ENCODE results near the gene RAB5A. TPM values are rescaled to one million over a fixed set of nuclear protein-coding genes. Genes with fewer than 3 reads are reported as not detected.

The RAB5A gene
- total and polyA plus RNA-seq, 2 donors from 2014 or later, result 27.6 to 76.9 TPM

DNA sequence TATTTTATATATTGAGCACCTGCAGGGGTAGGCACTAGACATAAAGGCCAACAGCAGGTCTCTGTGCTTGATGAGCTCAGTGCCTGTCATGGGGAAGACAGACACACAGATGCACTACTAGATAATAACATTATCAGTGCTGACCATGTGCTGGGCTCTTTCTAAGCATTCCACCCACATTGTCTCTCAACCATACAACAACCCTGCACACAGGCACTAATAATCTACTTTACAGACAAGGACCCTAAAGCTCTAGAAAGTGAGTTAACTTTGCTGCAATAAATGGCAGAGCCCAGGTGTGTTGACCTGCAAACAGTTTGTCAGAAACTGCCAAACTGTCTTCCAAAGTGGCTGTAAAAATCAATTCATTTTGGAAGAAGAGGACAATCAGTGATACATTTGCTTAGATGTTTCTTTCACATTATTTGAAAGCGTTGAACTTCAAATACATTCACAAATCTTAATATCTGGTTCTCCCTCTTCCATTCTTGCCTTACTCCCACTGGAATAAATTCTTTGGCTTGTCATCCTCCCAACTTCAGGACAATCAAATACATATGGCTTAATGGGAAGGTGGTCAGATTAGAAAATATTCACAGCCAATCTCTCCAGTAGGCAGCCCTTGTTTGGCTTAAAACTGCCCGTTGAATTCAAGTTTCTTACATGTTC is 76.2 kb downstream of the RAB5A start:
- H3K27ac ChIP-seq (ENCODE audit: low read depth in 2 of 2, low read length in 2 of 2), result no peak overlapping the region
- H3K4me3 ChIP-seq (ENCODE audit: low read length in 3 of 3), result no peak overlapping the region
- H3K9ac ChIP-seq (ENCODE audit: low read length in 3 of 3), result no peak overlapping the region
- intact Hi-C loops (cut with DNase I), result no loop called here
- DNase-seq (no peak), FAIRE-seq (no peak)
- TF ChIP-seq, protein P1, sequence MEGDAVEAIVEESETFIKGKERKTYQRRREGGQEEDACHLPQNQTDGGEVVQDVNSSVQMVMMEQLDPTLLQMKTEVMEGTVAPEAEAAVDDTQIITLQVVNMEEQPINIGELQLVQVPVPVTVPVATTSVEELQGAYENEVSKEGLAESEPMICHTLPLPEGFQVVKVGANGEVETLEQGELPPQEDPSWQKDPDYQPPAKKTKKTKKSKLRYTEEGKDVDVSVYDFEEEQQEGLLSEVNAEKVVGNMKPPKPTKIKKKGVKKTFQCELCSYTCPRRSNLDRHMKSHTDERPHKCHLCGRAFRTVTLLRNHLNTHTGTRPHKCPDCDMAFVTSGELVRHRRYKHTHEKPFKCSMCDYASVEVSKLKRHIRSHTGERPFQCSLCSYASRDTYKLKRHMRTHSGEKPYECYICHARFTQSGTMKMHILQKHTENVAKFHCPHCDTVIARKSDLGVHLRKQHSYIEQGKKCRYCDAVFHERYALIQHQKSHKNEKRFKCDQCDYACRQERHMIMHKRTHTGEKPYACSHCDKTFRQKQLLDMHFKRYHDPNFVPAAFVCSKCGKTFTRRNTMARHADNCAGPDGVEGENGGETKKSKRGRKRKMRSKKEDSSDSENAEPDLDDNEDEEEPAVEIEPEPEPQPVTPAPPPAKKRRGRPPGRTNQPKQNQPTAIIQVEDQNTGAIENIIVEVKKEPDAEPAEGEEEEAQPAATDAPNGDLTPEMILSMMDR (IDR thresholded peaks at IDR 0.05; ENCODE audit: borderline replicate concordance, extremely low read depth, insufficient read depth), result no peak
- H3K36me3 ChIP-seq (ENCODE audit: control insufficient read depth in 2 of 3, insufficient read depth in 3 of 3, low read length in 3 of 3), result no peaks in the 10 kb centered on the region
- no peaks in the 10 kb centered on the region for H3K4me1 ChIP-seq (ENCODE audit: control insufficient read depth in 2 of 3, insufficient read depth in 2 of 3, low read depth in 1 of 3, low read length in 3 of 3)
- no peaks in the 10 kb centered on the region for H3K27me3 ChIP-seq (ENCODE audit: control insufficient read depth, insufficient read depth, low read length)
- H3K9me3 ChIP-seq (ENCODE audit: control insufficient read depth in 2 of 3, insufficient read depth in 1 of 3, low read length in 3 of 3), result no peaks in the 10 kb centered on the region

DNA sequence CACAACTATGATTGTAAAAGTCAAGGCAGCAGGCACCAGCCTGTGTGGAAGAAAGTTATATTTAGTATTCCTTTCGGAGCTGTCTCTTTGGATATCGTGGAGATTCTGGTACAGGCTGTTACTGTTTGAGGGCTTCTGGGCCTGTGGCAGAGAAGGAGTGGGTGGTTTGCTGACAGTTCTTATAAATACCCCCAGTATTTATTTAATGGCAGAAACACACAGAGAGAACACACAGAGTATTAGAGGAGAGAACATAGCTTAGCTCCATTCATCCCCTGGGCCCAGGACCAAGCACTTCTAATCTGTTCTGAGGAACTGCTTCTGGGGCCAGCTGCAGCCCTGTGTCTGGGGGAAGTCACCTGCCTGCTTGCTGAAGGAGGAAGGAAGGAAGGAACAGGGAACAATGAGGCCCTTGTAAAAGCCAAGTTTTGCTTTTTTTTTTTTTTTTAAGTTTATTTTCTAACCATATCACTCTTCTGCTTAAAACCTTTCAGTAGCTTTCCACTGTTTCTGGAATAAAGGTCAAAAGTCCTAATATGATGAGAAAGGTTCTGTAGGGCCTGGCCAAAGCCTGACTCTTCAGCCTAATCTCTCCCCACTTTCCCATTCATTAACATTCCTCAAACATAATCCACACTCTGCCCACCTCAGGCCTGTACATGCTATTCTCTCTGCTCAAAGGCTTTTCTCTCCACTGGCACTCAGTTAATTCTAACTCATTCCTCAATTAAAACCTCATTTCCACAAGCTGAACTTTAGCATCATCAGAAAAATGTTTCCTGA is 76.9 kb downstream of the RAB5A start:
- TF ChIP-seq, protein P1 (IDR thresholded peaks at IDR 0.05; ENCODE audit: borderline replicate concordance, extremely low read depth, insufficient read depth), result no peak
- no peaks in the 10 kb centered on the region for H3K36me3 ChIP-seq (ENCODE audit: control insufficient read depth in 2 of 3, insufficient read depth in 3 of 3, low read length in 3 of 3)
- H3K4me1 ChIP-seq (ENCODE audit: control insufficient read depth in 2 of 3, insufficient read depth in 2 of 3, low read depth in 1 of 3, low read length in 3 of 3), result no peaks in the 10 kb centered on the region
- H3K27me3 ChIP-seq (ENCODE audit: control insufficient read depth, insufficient read depth, low read length), result no peaks in the 10 kb centered on the region
- H3K27ac ChIP-seq (ENCODE audit: low read depth in 2 of 2, low read length in 2 of 2), result no peak overlapping the region
- H3K4me3 ChIP-seq (ENCODE audit: low read length in 3 of 3), result no peak overlapping the region
- FAIRE-seq (no peak), DNase-seq (peak in 2 of 5 donors; percentile 14 to 45)
- H3K9me3 ChIP-seq (ENCODE audit: control insufficient read depth in 2 of 3, insufficient read depth in 1 of 3, low read length in 3 of 3), result no peaks in the 10 kb centered on the region
- no peak overlapping the region for H3K9ac ChIP-seq (ENCODE audit: low read length in 3 of 3)
- intact Hi-C loops (cut with DNase I), result no loop called here

DNA sequence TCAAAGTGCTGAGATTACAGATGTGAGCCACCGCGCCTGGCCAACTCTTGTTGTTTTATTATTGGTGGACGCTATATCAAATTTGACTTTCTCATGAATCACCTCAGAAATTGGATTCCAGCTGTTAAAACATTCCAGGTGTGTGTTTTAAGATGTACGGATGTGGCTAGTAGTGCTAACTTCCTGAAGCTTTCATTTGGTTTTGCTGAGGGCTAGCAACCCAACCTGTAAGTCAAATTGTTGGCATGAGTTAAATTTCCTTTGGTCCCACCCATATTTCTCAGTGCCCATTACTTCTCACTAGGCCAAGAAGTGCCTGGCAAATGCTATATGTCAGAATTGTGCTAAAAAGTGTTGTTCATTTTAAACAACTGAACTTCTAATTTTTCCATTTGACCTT is 80.2 kb downstream of the RAB5A start:
- TF ChIP-seq, protein P1 (IDR thresholded peaks at IDR 0.05; ENCODE audit: borderline replicate concordance, extremely low read depth, insufficient read depth), result no peak
- no peak overlapping the region for H3K27ac ChIP-seq (ENCODE audit: low read depth in 2 of 2, low read length in 2 of 2)
- H3K9ac ChIP-seq (ENCODE audit: low read length in 3 of 3), result no peak overlapping the region
- FAIRE-seq (no peak), DNase-seq (no peak)
- H3K4me3 ChIP-seq (ENCODE audit: low read length in 3 of 3), result no peak overlapping the region
- H3K27me3 ChIP-seq (ENCODE audit: control insufficient read depth, insufficient read depth, low read length), result no peaks in the 10 kb centered on the region
- no peaks in the 10 kb centered on the region for H3K36me3 ChIP-seq (ENCODE audit: control insufficient read depth in 2 of 3, insufficient read depth in 3 of 3, low read length in 3 of 3)
- no peaks in the 10 kb centered on the region for H3K4me1 ChIP-seq (ENCODE audit: control insufficient read depth in 2 of 3, insufficient read depth in 2 of 3, low read depth in 1 of 3, low read length in 3 of 3)
- intact Hi-C loops (cut with DNase I), result no loop called here
- H3K9me3 ChIP-seq (ENCODE audit: control insufficient read depth in 2 of 3, insufficient read depth in 1 of 3, low read length in 3 of 3), result no peaks in the 10 kb centered on the region
